GM21737 (cell line): ENCODE results near the gene FGFR2.

ENCODE experiments used
- ATAC-seq: cut with Tn5 transposase; IDR thresholded peaks from one replicate; pipeline ENCODE4 v1.9.1; 2021; ENCODE audit warnings: mild to moderate bottlenecking, moderate library complexity; ENCODE audit not compliant: unreplicated experiment

The FGFR2 gene

GRCh38 chr10:121598263-121599249, at the start of gene FGFR2:
TSS of gene FGFR2 (minus strand) at chr10:121598444. CDS start at chr10:121593817, 4,627 bp downstream.
- peak; percentile 86 for ATAC-seq

DNA sequence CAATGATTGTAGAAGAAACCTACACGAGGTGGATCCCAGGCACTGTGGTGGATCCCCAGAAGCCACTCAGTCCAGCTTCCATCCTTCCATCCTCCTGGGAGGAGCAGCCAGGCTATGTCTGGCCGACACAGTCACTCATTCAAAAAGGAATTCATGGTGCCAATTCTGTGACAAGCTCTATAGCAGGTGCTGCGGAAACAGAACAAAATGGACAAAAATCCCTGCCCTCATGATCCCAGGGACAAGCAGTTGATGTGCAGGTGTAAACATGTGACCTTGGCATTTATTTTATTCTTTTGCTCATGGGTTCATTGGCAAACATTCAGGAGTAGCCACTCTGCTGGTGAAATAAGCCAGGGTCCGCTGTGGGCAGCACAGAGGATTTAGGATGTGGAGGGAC, 49.2 kb upstream of the FGFR2 start:
- ATAC-seq, result no peak

- ATAC-seq, result no peak
Measured at GRCh38 chr10:121645696-121646095, 47.5 kb upstream of the FGFR2 start.

GRCh38 chr10:121644501-121644900, 46.3 kb upstream of the FGFR2 start:
- no peak for ATAC-seq

GRCh38 chr10:121640266-121640665, 42.0 kb upstream of the FGFR2 start:
- no peak for ATAC-seq

- ATAC-seq, result no peak
Measured at GRCh38 chr10:121639416-121639815, 41.2 kb upstream of the FGFR2 start.

- no peak for ATAC-seq
Measured at GRCh38 chr10:121637437-121637836, 39.2 kb upstream of the FGFR2 start.

GRCh38 chr10:121633056-121633455, 34.8 kb upstream of the FGFR2 start:
- no peak for ATAC-seq

GRCh38 chr10:121631365-121632029, 33.3 kb upstream of the FGFR2 start:
- ATAC-seq, result no peak

DNA sequence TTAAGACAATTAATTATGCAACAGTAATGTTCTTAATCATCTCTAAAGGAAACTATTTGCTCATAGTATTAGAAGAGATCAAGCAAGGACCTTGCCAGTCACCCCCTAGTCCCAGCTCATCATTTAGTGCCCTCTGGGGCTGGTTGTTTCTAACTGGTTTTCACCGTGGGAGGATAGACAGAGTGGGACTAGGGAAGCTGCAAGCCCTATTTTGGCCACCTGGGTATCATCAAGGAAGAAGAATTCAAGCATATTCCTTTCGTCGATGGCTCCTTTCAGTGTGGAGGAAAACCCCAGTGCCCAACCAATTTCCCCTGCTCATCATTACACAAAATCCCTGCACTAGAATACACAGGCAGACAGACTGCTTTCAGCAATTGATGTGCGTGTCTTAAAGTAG, 30.6 kb upstream of the FGFR2 start:
- no peak for ATAC-seq

- ATAC-seq, result no peak
Measured at GRCh38 chr10:121627876-121628581, 29.8 kb upstream of the FGFR2 start.

GRCh38 chr10:121624836-121625486, 26.7 kb upstream of the FGFR2 start:
- ATAC-seq, result no peak

GRCh38 chr10:121618906-121619305, 20.7 kb upstream of the FGFR2 start:
- no peak for ATAC-seq

DNA sequence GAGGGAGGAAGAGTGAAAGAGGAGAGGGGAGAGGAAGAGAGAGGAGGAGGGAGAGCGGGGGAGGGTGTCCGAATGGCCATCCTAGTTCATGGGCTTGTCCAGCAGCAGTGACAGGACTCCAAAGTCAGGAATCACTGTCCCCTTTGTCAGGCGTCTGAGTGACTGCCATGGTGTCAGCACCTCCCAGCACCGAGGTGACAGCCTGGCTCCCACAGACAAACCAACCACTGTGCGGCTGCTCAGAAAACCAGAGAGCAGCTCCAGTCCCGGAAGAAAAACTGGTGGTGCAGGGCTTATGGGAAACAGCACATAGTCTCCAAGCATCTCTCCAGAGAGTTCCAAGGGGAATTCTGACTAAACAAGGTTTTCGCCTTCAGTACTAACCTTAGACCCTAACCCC, 18.9 kb upstream of the FGFR2 start:
- ATAC-seq, result no peak

DNA sequence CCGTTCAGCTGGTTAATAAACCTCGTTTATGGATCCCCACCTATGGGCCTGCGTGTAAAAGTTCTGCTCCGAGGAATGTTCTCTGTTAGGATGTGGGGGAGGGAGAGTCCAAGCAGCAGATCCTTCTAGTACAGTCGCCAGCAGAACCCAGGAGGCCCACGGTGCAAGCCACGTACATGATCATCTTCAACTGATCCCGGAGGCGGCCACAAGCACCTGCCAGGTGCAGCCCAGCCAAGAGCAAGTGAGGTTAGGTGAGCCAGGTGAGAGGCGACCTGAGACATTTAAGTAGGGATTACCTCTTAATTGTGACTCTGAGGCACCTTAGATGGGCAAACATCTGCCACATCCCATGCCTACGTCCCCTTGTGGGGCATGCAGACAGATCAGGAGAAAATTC, 18.0 kb upstream of the FGFR2 start:
- no peak for ATAC-seq

GRCh38 chr10:121615836-121616235, 17.6 kb upstream of the FGFR2 start:
- ATAC-seq, result no peak

- no peak for ATAC-seq
Measured at GRCh38 chr10:121615435-121615793, 17.2 kb upstream of the FGFR2 start.

- no peak for ATAC-seq
Measured at GRCh38 chr10:121614613-121615434, 16.6 kb upstream of the FGFR2 start.

- no peak for ATAC-seq
Measured at GRCh38 chr10:121613456-121613855, 15.2 kb upstream of the FGFR2 start.
